NCI-H1436 treated with DMSO at 0.1 percent for 48 hours (cell line): ENCODE measurements around the gene SLC25A28.
A peak's percentile ranks its signal among the peaks of the same experiment; 100 is the strongest.

Experiments
- DNase-seq: peaks from one replicate; lab custom pipeline; 2025; lab: John Stamatoyannopoulos, UW

Gene SLC25A28, protein sequence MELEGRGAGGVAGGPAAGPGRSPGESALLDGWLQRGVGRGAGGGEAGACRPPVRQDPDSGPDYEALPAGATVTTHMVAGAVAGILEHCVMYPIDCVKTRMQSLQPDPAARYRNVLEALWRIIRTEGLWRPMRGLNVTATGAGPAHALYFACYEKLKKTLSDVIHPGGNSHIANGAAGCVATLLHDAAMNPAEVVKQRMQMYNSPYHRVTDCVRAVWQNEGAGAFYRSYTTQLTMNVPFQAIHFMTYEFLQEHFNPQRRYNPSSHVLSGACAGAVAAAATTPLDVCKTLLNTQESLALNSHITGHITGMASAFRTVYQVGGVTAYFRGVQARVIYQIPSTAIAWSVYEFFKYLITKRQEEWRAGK

DNA sequence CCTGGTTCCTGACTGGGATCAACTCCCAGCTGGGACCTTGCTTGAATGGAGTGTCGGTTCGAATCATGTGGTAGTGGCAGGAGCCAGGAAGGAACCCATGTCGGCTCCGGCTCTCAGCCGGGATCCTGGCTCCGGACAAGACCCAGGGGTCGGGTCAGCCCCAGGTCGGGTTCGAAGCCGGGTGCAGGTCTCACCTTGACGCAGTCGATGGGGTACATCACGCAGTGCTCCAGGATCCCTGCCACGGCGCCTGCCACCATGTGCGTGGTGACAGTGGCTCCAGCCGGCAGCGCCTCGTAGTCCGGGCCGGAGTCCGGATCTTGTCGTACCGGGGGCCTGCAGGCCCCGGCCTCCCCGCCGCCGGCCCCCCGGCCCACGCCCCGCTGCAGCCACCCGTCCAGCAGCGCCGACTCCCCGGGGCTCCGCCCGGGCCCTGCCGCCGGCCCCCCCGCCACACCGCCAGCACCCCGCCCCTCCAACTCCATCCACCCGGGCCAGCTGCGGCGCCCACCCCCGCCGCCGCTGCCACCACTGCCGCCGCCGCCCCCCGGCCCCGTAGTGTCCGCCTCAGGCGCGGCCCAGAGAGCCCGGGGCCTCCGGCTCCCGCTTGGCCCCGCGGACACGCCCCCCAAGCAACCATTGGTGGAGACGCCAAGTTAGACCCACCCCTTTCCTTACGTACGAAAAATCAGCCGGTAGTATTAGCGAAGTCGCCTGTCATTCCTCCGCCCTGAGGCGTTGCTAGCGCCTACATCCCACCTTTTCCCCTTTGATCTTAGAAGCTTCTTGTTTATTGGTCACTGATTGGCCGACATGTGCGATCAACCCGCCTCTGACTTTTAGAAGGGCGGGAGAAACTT is at the start of gene SLC25A28:
TSS of gene SLC25A28 (minus strand) at position 589 of the 860 bp plus-strand sequence. CDS start at position 485, 104 bp downstream.
- peak; percentile 100 for DNase-seq

- no peak for DNase-seq
These were observed 47.0 kb upstream of the SLC25A28 start for GRCh38 chr10:99667108-99667751.

- DNase-seq, result no peak
These were observed 45.1 kb upstream of the SLC25A28 start for GRCh38 chr10:99665304-99665703.

GRCh38 chr10:99661377-99661763 is 41.1 kb upstream of the SLC25A28 start:
- no peak for DNase-seq

DNA sequence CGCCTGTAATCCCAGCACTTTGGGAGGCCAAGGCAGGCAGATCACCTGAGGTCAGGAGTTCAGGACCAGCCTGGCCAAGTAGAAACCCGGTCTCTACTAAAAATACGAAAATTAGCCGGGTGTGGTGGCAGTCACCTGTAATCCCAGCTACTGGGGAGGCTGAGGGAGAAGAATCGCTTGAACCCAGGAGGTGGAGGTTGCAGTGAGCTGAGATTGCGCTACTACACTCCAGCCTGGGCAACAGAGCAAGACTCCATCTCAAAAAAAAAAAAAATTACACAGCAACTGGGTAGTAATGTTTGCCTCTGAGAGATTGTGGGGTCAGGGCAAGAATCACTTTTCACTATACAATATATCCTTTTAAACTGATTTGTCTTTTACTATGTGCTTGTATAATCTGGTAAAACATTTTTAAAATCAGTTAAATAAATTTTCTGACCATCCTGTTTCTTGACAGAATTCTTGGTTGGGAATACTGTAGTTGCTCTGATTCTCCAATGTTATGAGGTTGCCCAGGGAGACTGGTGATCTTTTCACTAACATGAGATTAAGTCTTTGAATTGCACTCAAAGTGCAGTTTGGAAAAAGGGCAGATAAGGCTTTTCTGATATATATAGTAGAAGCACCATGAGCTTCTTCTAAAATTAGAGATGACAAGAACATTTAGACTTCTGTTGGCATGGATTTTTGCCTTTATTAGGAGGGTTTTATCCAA is 40.6 kb upstream of the SLC25A28 start:
- DNase-seq, result no peak

DNA sequence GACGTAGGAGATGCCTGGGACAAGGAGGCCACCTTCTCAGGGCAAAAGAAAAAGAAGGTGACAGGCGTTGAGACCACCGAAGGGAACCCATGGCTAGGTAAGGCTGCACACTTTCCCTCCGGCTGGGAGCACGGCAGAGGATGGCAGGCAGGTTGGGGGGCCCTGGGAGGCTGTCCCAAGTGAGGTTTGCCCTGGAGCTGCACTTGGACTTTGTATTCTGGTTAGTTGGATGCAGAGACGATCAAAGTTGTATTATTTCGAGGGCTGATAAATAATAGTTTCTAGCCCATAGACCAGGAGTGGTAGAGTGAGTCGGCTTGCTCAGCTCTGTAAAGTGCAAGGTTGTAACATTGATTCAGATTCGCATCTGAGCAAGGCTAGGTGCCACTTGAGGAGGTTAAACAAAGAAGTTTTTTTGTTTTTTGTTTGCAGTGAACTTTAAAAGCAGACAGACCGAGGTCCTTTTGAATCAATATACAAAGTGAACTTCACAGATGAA is 39.7 kb upstream of the SLC25A28 start:
- DNase-seq, result no peak

- peak; percentile 86 for DNase-seq
These were observed 39.0 kb upstream of the SLC25A28 start, which contains the start of gene ENTPD7 for GRCh38 chr10:99659031-99659867. TSS of gene ENTPD7 (plus strand) at chr10:99659509. CDS start at chr10:99659957, 448 bp downstream.

- DNase-seq, result no peak
These were observed 38.4 kb upstream of the SLC25A28 start for GRCh38 chr10:99658622-99659030.

GRCh38 chr10:99656199-99657064 is 36.2 kb upstream of the SLC25A28 start:
- no peak for DNase-seq

DNA sequence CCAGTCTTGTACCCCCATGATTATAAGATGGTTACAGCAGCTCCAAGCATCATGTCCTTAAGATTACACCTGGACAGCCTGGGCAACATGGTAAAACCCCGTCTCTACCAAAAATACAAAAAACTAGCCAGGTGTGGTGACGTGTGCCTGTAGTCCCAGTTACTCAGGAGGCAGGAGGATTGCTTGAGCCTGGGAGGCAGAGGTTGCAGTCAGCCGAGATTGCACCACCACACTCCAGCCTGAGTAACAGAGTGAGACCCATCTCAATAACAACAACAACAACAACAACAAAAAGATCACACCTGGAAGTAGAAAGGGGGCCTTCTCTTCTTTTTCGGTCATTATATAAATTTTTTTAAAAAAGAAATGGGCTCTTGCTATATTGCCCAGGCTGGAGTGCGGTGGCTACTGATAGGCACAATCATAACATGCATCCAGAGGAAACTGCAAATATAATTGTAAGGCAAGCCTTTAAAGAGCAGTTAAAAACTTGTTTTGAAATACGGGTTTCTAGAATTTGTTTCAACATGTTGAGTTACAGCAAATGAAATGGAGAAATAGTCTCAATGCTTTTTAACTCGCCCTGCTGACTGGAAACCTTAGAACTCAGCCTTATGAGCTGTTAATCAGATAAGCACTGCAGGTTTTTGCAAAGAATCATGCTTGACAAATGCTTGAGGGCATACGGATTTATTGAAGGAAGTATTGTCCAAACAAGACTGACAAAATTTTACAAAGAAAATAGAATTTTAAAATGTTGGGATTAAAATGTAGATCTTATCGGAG is 34.3 kb upstream of the SLC25A28 start:
- no peak for DNase-seq

- DNase-seq, result no peak
These were observed 32.7 kb upstream of the SLC25A28 start for GRCh38 chr10:99652800-99653390.

GRCh38 chr10:99648717-99649116 is 28.5 kb upstream of the SLC25A28 start:
- DNase-seq, result no peak

DNA sequence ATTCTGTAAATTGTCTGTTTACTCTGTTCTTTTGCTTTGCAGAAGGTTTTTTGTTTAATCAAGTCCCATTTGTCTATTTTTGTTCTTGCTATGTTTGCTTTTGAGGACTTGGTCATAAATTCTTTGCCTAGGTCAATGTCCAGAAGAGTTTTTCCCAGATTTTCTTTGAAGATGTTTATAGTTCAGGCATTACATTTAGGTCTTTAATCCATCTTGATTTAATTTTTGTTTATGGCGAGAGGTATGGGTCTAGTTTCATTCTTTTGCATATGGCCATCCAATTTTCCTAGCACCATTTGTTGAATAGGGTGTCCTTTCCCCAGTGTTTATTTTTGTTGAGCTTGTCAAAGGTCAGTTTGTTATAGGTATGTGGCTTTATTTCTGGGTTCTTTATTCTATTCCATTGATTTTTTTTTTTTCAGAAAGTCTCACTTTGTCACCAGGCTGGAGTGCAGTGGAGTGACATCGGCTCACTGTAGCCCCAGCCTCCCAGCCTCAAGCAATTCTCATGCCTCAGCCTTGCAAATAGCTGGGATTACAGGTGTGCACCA is 27.4 kb upstream of the SLC25A28 start:
- no peak for DNase-seq

DNA sequence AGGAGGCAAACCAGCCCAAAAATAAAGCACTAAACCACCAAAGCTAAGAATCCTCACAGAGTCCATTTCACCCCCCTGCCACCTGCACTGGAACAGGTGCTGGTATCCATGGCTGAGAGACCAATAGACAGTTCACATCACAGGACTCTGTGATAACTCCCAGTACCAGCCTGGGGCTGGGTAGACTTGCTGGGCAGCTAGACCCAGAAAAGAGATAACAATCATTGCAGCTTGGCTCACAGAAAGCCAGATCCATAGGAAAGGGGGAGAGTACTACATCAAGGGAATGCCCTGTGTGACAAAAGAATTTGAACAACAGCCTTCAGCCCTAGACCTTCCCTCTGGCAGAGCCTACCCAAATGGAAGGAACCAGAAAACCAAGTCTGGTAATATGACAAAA is 13.6 kb upstream of the SLC25A28 start:
- DNase-seq, result no peak

GRCh38 chr10:99631496-99631895 is 11.3 kb upstream of the SLC25A28 start:
- no peak for DNase-seq

DNA sequence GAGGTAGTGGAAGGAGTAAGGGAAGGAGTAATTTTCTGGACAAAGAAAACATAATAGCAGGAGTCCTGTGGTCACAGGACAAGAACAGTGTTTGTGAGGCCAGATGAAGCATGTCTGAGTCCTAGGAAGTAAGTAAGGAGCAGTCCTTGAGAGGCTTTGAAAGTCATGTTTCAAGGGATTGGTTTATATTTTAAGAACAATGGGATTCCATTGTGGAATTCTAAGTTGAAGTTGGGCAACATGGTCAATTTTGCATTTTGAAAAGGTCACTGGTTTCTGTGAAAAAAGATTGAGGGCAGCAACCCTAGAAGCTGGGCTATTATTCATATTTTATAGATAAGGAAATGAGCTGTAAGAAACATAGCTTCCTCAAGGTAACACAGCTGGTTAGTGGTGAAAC is 10.8 kb upstream of the SLC25A28 start:
- no peak for DNase-seq

GRCh38 chr10:99630433-99630832 is 10.2 kb upstream of the SLC25A28 start:
- no peak for DNase-seq

DNA sequence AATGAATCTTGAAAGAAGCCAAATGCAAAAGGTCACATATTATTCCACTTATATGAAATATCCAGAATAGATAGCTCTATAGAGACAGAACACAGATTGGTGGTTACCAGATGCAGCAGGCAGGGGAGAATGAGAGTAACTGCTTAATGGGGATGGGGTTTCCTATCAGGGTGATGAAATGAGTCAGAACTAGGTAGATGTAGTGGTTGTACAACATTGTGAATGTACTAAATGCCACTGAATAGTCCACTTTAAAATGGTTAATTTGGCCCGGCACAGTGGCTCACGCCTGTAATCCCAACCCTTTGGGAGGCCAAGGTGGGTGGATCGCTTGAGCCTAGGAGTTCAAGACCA is 9.4 kb upstream of the SLC25A28 start:
- no peak for DNase-seq
